Transverse colon (tissue), 4 donors: ENCODE results near the gene OSTN. TPM values are rescaled to one million over a fixed set of nuclear protein-coding genes. Genes with fewer than 3 reads are reported as not detected.

ENCODE experiments used
- DNase-seq: peaks from one replicate; pipeline ENCODE4 v3.0.0-alpha.2; 2019
- H3K27ac ChIP-seq, 4 donors: fragments of 200-600 bp; sonication (generic); 2 replicates each; pipeline ENCODE4 v1.5.1; 2016 to 2018; ENCODE audit warnings: inconsistent platforms in 4 of 4
- H3K27me3 ChIP-seq: fragments of 200-600 bp; sonication (generic); 2 replicates; pipeline ENCODE4 v1.5.1; 2017; ENCODE audit warnings: inconsistent platforms
- H3K36me3 ChIP-seq, 4 donors: fragments of 200-600 bp; sonication (generic); 2 replicates each; pipeline ENCODE4 v1.5.1; 2017 to 2019; ENCODE audit warnings: inconsistent platforms in 4 of 4
- H3K4me1 ChIP-seq, 4 donors: fragments of 200-600 bp; sonication (generic); 2 replicates each; pipeline ENCODE4 v1.5.1; 2017 to 2020; ENCODE audit warnings: inconsistent platforms in 4 of 4
- H3K4me3 ChIP-seq, 4 donors: fragments of 200-600 bp; sonication (generic); 1 replicate in 1 of 4; 2 replicates in 3 of 4; pipeline versions ENCODE4 v1.5.1 to v1.6.1; 2017 to 2019; ENCODE audit warnings: inconsistent platforms in 4 of 4
- H3K9me3 ChIP-seq, 2 donors: fragments of 200-600 bp; sonication (generic); 2 replicates each; pipeline ENCODE4 v1.5.1; 2017 to 2019; ENCODE audit warnings: inconsistent platforms in 2 of 2
- CTCF ChIP-seq, 5 experiments: fragments of 200-600 bp in 3 of 5; fragments of 450-650 bp in 2 of 5; sonication (generic) in 3 of 5; IDR thresholded peaks; 1 replicate in 2 of 5; 2 replicates in 3 of 5; pipeline ENCODE4 v1.5.1; 2016 to 2017; ENCODE audit warnings: antibody characterized with exemption in 5 of 5, inconsistent platforms in 3 of 5, mild to moderate bottlenecking in 2 of 5, moderate library complexity in 1 of 5
- EP300 ChIP-seq: sonication (generic); formaldehyde crosslinking; IDR thresholded peaks from one replicate; pipeline ENCODE4 v1.6.1; 2017; ENCODE audit warnings: antibody characterized with exemption, low read depth
- POLR2A ChIP-seq: fragments of 450-650 bp; IDR thresholded peaks from one replicate; pipeline ENCODE4 v1.6.1; 2016; ENCODE audit warnings: antibody characterized with exemption, mild to moderate bottlenecking, moderate library complexity
- POLR2AphosphoS5 ChIP-seq, 3 donors: sonication (generic); formaldehyde crosslinking; IDR thresholded peaks; one replicate each; pipeline ENCODE4 v1.6.1; 2016; ENCODE audit warnings: antibody characterized with exemption in 3 of 3
- WGBS, 2 donors: methylation state at CpG; one replicate each; pipeline ENCODE4 v1.1.5; 2018; ENCODE audit warnings: low coverage in 1 of 2; 5-methylcytosine and 5-hydroxymethylcytosine counted together
- in situ Hi-C, 4 donors: fragments of 200-750 bp; cut with MboI; loops; one replicate each; pipeline versions ENCODE4 v1.15.0 to v1.15.1; 2017; ENCODE audit warnings: low sequenced_read_pairs in 3 of 4, low pct_ligation_motif_present in 1 of 4, low pct_unique_long_range_greater_than_20kb in 1 of 4
- intact Hi-C: fragments of 100-400 bp; cut with DNase I; formaldehyde crosslinking; loops from one replicate; pipeline ENCODE4 v1.15.1; 2023; ENCODE audit warnings: low total_unique reads
- total RNA-seq, 4 donors: library from RNA; depleted of rRNA; stranded (reverse); fragments of >200 nt; gene quantifications; one replicate each; pipeline ENCODE4 v1.1.0, GENCODE V29; 2016

Gene OSTN
- total RNA-seq, 4 donors from 2014 or later, result 0.14 to 0.16 TPM; not detected in 2

DNA sequence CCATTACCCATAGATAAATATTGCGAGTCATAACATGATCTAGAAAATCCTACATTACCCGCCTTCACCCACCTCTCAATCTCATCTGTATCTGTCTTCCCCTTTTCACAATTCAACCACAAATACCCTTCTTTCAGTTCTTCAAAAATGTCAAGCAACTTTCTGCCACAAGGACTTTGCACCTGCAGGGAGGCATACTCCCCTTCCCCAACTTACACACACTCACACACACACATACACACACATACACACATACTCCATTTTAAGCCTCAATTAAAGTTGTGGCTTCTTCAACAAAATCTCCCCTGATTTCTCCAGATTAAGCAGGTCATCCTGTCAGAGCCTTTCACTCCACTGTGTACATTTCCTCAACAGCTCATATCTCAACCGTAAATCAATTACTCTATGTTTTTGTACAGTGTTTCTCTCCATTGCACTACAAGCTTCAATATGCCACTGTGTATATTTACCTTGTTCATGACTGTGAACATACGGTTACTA, 97.0 kb downstream of the OSTN start:
- DNase-seq, result peak; percentile 17
- no peaks in the 10 kb centered on the region for H3K27me3 ChIP-seq
- no peaks in the 10 kb centered on the region for H3K9me3 ChIP-seq
- in situ Hi-C loops (no loop called here), intact Hi-C loops (no loop called here)
- no peaks in the 10 kb centered on the region for H3K36me3 ChIP-seq
- H3K27ac ChIP-seq, result no peak overlapping the region
- no peak overlapping the region for H3K4me3 ChIP-seq
- 45 to 49% methylated on average over 4 of the region's 4 CpGs for WGBS, 2 donors
- H3K4me1 ChIP-seq, result no peaks in the 10 kb centered on the region
- TF ChIP-seq CTCF (IDR thresholded peaks at IDR 0.05) (no peak), EP300 (no peak), POLR2A (no peak), POLR2AphosphoS5 (IDR thresholded peaks at IDR 0.05) (no peak)

DNA sequence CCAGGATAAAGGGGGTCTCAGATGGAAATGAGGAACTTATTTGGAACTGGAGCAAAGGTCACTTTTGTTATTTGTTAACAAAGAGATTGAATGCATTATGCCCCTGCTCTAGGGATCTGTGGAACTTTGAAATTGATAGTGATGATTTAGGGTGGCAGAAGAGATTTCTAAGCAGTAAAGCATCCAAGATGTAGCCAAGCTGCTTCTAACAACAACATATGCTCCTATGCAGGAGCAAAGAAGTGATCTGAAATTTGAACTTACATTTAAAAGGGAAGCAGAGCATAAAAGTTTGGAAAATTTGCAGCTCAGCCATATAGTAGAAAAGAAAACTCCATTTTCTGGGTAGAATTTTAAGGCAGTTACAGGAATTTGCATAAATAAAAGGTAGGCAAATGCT, 99.8 kb downstream of the OSTN start:
- intact Hi-C loops, result no loop called here
- no peak for DNase-seq
- H3K27ac ChIP-seq, result no peak overlapping the region
- TF ChIP-seq EP300, result no peak
- no peak for TF ChIP-seq POLR2A
- no peak for TF ChIP-seq CTCF (IDR thresholded peaks at IDR 0.05)
- TF ChIP-seq POLR2AphosphoS5 (IDR thresholded peaks at IDR 0.05), result no peak
- in situ Hi-C loops, result no loop called here
- H3K4me1 ChIP-seq, result peaks cover 0 to 6% (median 3%) of the 10 kb centered on the region in 4 donors
- no peaks in the 10 kb centered on the region for H3K9me3 ChIP-seq
- H3K4me3 ChIP-seq, result no peak overlapping the region
- H3K36me3 ChIP-seq, result no peaks in the 10 kb centered on the region
- H3K27me3 ChIP-seq, result no peaks in the 10 kb centered on the region

DNA sequence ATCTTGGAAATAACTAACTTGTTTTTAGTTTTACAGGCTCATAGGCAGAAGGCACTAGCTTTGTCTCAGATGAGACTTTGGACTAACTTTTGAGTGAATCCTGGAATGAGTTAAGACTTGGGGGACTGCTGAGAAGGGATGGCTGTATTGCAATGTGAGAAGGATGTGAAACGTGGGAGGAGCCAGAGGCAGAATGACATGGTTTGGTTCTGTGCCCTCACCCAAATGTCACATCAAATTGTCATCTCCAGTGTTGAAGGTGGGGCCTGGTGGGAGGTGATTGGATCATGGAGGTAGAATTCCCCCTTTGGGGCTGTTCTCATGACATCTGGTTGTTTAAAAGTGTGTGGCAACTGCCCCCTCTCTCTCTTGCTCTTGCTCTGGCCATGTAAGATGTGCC, 101.4 kb downstream of the OSTN start:
- Histone ChIP-seq H3K27ac (no peak overlapping the region), H3K9me3 (no peaks in the 10 kb centered on the region), H3K36me3 (no peaks in the 10 kb centered on the region), H3K4me3 (no peak overlapping the region), H3K27me3 (no peaks in the 10 kb centered on the region), H3K4me1 (peaks cover 0 to 6% (median 3%) of the 10 kb centered on the region in 4 donors)
- intact Hi-C loops, result no loop called here
- in situ Hi-C loops, result no loop called here
- TF ChIP-seq POLR2AphosphoS5 (IDR thresholded peaks at IDR 0.05) (no peak), POLR2A (no peak), EP300 (no peak), CTCF (IDR thresholded peaks at IDR 0.05) (no peak)
- 48 to 57% methylated on average over 1 of the region's 1 CpG for WGBS, 2 donors
- no peak for DNase-seq

- intact Hi-C loops, result no loop called here
- Histone ChIP-seq H3K27me3 (no peaks in the 10 kb centered on the region), H3K9me3 (no peaks in the 10 kb centered on the region), H3K36me3 (no peaks in the 10 kb centered on the region), H3K4me1 (peaks cover 0 to 6% (median 3%) of the 10 kb centered on the region in 4 donors), H3K4me3 (no peak overlapping the region), H3K27ac (no peak overlapping the region)
- no peak for DNase-seq
- in situ Hi-C loops, result no loop called here
- 67 to 92% methylated on average over 1 of the region's 1 CpG for WGBS, 2 donors
- TF ChIP-seq POLR2AphosphoS5 (IDR thresholded peaks at IDR 0.05) (no peak), CTCF (IDR thresholded peaks at IDR 0.05) (no peak), EP300 (no peak), POLR2A (no peak)
These were observed 102.0 kb downstream of the OSTN start for GRCh38 chr3:191301017-191301416.
